Lower leg skin (tissue), 4 donors: ENCODE results near the gene CLMN. TPM values are rescaled to one million over a fixed set of nuclear protein-coding genes. Genes with fewer than 3 reads are reported as not detected.

Experiments
- DNase-seq, 2 donors: peaks; one replicate each; pipeline ENCODE4 v3.0.0-alpha.2; 2019; ENCODE audit warnings: low spot score in 2 of 2
- H3K4me3 ChIP-seq: fragments of 200-600 bp; sonication (generic); 2 replicates; pipeline ENCODE4 v1.5.1; 2017; ENCODE audit warnings: mild to moderate bottlenecking, low read depth; ENCODE audit not compliant: poor library complexity, severe bottlenecking
- CTCF ChIP-seq, 3 donors: fragments of 450-650 bp; IDR thresholded peaks; one replicate each; pipeline ENCODE4 v1.5.1; 2016; ENCODE audit warnings: antibody characterized with exemption in 3 of 3, mild to moderate bottlenecking in 3 of 3, moderate library complexity in 2 of 3
- POLR2A ChIP-seq, 2 donors: fragments of 450-650 bp; IDR thresholded peaks; one replicate each; pipeline ENCODE4 v1.6.1; 2016 to 2017; ENCODE audit warnings: antibody characterized with exemption in 2 of 2, mild to moderate bottlenecking in 1 of 2, moderate library complexity in 1 of 2
- WGBS, 2 donors: methylation state at CpG; one replicate each; pipeline ENCODE4 v1.1.5; 2018; 5-methylcytosine and 5-hydroxymethylcytosine counted together
- intact Hi-C: fragments of 100-400 bp; cut with DNase I; formaldehyde crosslinking; loops from one replicate; pipeline ENCODE4 v1.15.0; 2023; ENCODE audit warnings: low total_unique reads
- total RNA-seq, 4 donors: library from RNA; depleted of rRNA; stranded (reverse); fragments of >200 nt; gene quantifications; one replicate each; pipeline ENCODE4 v1.1.0, GENCODE V29; 2016

CLMN gene
- total RNA-seq, 4 donors from 2014 or later: 5.6 to 7.6 (median 7.2) TPM

- no peak overlapping the region for H3K4me3 ChIP-seq
- DNase-seq: no peak
- WGBS, 2 donors: 45 to 53% methylated on average over 5 of the region's 5 CpGs
- intact Hi-C loops: no loop called here
- TF ChIP-seq POLR2A (IDR thresholded peaks at IDR 0.05) (no peak), CTCF (IDR thresholded peaks at IDR 0.05) (no peak)
These were observed 130.2 kb downstream of the CLMN start for GRCh38 chr14:95189367-95190132.

GRCh38 chr14:95188380-95188779 is 131.3 kb downstream of the CLMN start:
- intact Hi-C loops: no loop called here
- H3K4me3 ChIP-seq: no peak overlapping the region
- WGBS, 2 donors: 88 to 91% methylated on average over 3 of the region's 3 CpGs
- TF ChIP-seq POLR2A (IDR thresholded peaks at IDR 0.05) (no peak), CTCF (IDR thresholded peaks at IDR 0.05) (no peak)
- DNase-seq: no peak

- no peak overlapping the region for H3K4me3 ChIP-seq
- WGBS, 2 donors: 76% methylated on average over 11 of the region's 11 CpGs
- intact Hi-C loops: no loop called here
- TF ChIP-seq CTCF (IDR thresholded peaks at IDR 0.05): no peak
- no peak for TF ChIP-seq POLR2A (IDR thresholded peaks at IDR 0.05)
- no peak for DNase-seq
These were observed 133.8 kb downstream of the CLMN start for GRCh38 chr14:95185767-95186392.

GRCh38 chr14:95185033-95185766 is 134.5 kb downstream of the CLMN start:
- no peak for TF ChIP-seq POLR2A (IDR thresholded peaks at IDR 0.05)
- TF ChIP-seq CTCF (IDR thresholded peaks at IDR 0.05): no peak
- H3K4me3 ChIP-seq: no peak overlapping the region
- intact Hi-C loops: no loop called here
- peak; percentile 38 to 86 for DNase-seq
- 73 to 74% methylated on average over 12 of the region's 12 CpGs for WGBS, 2 donors

DNA sequence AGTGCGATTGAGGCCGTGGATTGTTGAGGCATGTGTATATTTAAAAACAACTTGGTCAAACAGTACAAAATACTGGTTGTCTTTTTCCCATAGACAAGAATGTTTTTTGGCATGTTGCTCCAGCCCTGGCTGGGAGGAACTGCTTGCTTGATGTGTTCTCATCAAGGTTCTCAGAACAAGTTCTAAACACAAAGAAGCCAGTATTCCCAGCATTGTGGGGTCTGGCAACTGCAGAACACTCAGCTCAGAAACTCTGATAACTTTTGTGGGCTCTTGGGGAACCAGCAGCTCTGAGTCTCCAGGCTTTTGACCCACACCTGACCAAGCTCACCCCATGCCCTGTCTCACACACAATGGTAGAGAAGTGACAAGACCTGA is 135.3 kb downstream of the CLMN start:
- WGBS, 2 donors: 45 to 55% methylated on average over 2 of the region's 2 CpGs
- DNase-seq: no peak
- TF ChIP-seq CTCF (IDR thresholded peaks at IDR 0.05) (no peak), POLR2A (IDR thresholded peaks at IDR 0.05) (no peak)
- no peak overlapping the region for H3K4me3 ChIP-seq
- intact Hi-C loops: no loop called here
